ENCODE results near the gene WWOX. TPM values are rescaled to one million over a fixed set of nuclear protein-coding genes. Genes with fewer than 3 reads are reported as not detected.

The WWOX gene
- total RNA-seq, 1 donor from 2014 or later: 28.2 TPM

DNA sequence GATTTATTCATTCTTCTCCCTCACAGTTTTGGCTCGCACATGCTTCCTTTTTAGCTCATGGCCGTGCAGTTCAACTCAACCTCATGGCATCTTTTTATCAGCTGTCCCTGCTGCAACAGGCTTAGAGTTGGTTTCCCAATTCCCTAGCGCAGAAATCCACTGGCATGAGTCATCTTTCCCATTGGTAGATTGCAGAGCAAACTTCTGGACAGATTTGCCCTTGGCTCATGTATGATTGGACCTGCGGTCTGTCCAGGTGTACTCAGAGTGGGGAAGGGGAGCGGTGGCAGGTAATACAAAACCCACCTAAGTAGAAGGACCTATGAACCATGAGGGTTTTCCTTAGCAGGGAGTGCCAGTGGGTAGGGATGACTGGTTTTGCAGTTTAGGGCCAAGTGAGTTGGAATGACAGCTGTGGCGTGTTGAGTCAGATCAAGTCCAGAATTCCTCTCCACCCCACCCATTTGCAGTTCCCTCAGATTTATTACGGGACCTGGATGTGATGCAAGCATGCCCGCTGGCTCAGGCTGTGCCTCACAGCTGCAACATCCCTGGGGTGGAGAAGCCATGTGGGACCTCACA lies 584.7 kb downstream of the WWOX start:
- no peak for DNase-seq (ENCODE audit: extremely low spot score, unreplicated experiment)

DNA sequence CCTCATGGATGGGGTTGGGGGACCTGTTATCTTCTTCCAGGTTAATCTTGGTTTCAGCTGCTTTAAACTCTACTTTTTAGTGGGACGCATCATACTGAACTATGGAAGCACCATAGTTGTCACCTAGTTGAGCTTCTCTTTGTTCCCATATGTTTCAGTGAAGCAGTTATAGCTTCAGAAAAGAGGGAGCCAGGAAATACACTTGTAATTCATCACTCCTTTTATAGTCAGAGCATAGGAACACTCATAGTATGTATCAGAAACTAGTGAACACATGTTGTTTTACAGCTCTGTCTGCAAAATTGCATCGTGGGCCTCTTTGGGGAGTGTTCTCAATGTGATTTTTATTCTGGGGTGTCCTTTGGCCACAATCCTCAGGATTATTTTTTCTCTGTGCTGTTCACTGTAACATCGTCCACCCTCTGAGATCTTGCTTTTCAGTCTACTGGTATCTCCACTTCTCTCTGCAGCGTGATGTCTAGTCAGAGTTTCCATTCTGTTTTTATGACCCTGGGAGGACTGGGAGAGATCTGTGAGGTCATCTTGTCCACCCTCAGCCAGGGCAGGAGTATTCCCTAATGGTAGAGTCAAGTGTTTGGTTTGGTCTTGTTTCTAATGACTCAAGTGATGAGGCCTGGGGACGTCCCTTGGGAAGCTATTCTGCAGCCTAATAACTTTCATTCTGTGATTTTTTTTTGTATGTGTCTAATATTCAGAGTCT lies 585.4 kb downstream of the WWOX start:
- no peak for DNase-seq (ENCODE audit: extremely low spot score, unreplicated experiment)
- Mint-ChIP-seq H3K4me3 (no peak overlapping the region), H3K36me3 (no peaks in the 10 kb centered on the region), H3K27ac (no peak overlapping the region), H3K27me3 (no peaks in the 10 kb centered on the region), H3K9me3 (no peaks in the 10 kb centered on the region), H3K4me1 (ENCODE audit: unreplicated experiment) (peaks cover 14% of the 10 kb centered on the region)
- TF ChIP-seq, protein P1, sequence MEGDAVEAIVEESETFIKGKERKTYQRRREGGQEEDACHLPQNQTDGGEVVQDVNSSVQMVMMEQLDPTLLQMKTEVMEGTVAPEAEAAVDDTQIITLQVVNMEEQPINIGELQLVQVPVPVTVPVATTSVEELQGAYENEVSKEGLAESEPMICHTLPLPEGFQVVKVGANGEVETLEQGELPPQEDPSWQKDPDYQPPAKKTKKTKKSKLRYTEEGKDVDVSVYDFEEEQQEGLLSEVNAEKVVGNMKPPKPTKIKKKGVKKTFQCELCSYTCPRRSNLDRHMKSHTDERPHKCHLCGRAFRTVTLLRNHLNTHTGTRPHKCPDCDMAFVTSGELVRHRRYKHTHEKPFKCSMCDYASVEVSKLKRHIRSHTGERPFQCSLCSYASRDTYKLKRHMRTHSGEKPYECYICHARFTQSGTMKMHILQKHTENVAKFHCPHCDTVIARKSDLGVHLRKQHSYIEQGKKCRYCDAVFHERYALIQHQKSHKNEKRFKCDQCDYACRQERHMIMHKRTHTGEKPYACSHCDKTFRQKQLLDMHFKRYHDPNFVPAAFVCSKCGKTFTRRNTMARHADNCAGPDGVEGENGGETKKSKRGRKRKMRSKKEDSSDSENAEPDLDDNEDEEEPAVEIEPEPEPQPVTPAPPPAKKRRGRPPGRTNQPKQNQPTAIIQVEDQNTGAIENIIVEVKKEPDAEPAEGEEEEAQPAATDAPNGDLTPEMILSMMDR (conservative IDR thresholded peaks at IDR 0.05): no peak

More for the DNA sequence above, 584.7 kb downstream of the WWOX start:
- Mint-ChIP-seq H3K4me3 (no peak overlapping the region), H3K4me1 (ENCODE audit: unreplicated experiment) (peaks cover 10% of the 10 kb centered on the region), H3K36me3 (no peaks in the 10 kb centered on the region), H3K9me3 (no peaks in the 10 kb centered on the region), H3K27ac (no peak overlapping the region), H3K27me3 (no peaks in the 10 kb centered on the region)
- TF ChIP-seq, protein P1 (conservative IDR thresholded peaks at IDR 0.05): no peak

- DNase-seq (ENCODE audit: extremely low spot score, unreplicated experiment): no peak
Observed at GRCh38 chr16:78686601-78687000, 587.1 kb downstream of the WWOX start.

DNA sequence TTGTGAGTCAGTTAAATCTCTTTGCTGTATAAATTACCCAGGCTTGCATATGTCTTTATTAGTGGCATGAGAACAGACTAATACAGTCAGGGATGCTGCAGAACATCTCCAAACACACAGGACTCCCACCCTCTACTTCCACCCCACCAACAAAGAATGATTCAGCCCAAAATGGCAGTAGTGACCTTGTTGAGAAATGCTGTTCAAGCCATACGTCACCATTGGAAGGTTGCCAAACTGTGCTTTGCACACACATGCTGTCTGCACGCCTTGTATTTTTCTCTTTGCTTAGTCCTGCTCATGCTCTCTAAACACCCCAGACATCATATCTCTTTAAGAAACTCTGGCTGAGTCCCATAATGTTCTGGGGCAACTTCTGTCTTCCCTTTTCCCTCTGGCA lies 589.6 kb downstream of the WWOX start:
- no peaks in the 10 kb centered on the region for H3K36me3 Mint-ChIP-seq
- no peak overlapping the region for H3K4me3 Mint-ChIP-seq
- TF ChIP-seq, protein P1 (conservative IDR thresholded peaks at IDR 0.05): no peak
- DNase-seq (ENCODE audit: extremely low spot score, unreplicated experiment): no peak
- no peaks in the 10 kb centered on the region for H3K27me3 Mint-ChIP-seq
- H3K9me3 Mint-ChIP-seq: peaks cover 6% of the 10 kb centered on the region
- no peak overlapping the region for H3K27ac Mint-ChIP-seq
- peaks cover 14% of the 10 kb centered on the region for H3K4me1 Mint-ChIP-seq (ENCODE audit: unreplicated experiment)

More at GRCh38 chr16:78686601-78687000, 587.1 kb downstream of the WWOX start:
- H3K9me3 Mint-ChIP-seq: peaks cover 6% of the 10 kb centered on the region
- no peak overlapping the region for H3K27ac Mint-ChIP-seq
- H3K4me3 Mint-ChIP-seq: no peak overlapping the region
- no peaks in the 10 kb centered on the region for H3K36me3 Mint-ChIP-seq
- H3K4me1 Mint-ChIP-seq (ENCODE audit: unreplicated experiment): peaks cover 14% of the 10 kb centered on the region
- no peaks in the 10 kb centered on the region for H3K27me3 Mint-ChIP-seq
- TF ChIP-seq, protein P1 (conservative IDR thresholded peaks at IDR 0.05): no peak

GRCh38 chr16:78689536-78689935 lies 590.1 kb downstream of the WWOX start:
- no peak for DNase-seq (ENCODE audit: extremely low spot score, unreplicated experiment)
- Mint-ChIP-seq H3K9me3 (peaks cover 6% of the 10 kb centered on the region), H3K36me3 (no peaks in the 10 kb centered on the region), H3K4me3 (no peak overlapping the region), H3K27ac (no peak overlapping the region), H3K4me1 (ENCODE audit: unreplicated experiment) (peaks cover 17% of the 10 kb centered on the region), H3K27me3 (no peaks in the 10 kb centered on the region)
- TF ChIP-seq, protein P1 (conservative IDR thresholded peaks at IDR 0.05): no peak
